ENCODE results near the gene NPLOC4.

Gene NPLOC4

DNA sequence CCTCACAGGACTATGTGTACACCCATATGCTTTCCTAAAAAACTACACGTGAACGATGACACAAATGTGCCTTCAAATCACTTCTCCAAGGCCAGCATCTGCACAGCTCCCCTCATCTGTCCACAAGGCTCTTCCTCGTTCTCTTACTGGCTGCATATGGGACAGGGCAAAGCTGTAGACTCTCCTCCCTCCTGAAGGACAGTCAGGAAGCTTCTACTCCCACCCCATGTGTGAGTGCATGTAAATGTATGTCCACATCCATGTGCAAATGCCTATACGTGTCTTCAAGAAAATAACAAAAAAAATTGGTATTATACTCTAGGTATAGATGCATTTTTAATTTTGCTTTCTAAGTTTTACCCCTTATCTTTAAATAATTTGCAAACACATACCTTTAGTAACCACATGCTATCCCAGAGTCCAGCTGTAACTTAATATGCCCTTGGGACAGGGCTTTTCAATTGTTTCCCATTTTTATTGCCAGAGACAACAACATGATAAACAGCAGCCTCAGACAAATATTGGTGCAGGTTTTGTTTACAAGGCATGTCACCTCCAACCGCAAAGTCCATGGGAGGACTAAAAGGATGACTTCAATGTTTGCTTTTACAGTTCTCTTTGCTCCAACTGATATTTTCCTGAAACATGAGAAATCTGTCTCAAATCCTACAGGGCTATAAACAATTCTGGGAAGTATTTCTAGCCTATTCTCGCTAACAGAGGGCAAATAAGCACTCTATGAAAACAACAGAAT lies 53.1 kb downstream of the NPLOC4 start:
- TF ChIP-seq, protein P1, sequence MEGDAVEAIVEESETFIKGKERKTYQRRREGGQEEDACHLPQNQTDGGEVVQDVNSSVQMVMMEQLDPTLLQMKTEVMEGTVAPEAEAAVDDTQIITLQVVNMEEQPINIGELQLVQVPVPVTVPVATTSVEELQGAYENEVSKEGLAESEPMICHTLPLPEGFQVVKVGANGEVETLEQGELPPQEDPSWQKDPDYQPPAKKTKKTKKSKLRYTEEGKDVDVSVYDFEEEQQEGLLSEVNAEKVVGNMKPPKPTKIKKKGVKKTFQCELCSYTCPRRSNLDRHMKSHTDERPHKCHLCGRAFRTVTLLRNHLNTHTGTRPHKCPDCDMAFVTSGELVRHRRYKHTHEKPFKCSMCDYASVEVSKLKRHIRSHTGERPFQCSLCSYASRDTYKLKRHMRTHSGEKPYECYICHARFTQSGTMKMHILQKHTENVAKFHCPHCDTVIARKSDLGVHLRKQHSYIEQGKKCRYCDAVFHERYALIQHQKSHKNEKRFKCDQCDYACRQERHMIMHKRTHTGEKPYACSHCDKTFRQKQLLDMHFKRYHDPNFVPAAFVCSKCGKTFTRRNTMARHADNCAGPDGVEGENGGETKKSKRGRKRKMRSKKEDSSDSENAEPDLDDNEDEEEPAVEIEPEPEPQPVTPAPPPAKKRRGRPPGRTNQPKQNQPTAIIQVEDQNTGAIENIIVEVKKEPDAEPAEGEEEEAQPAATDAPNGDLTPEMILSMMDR (IDR thresholded peaks at IDR 0.05; ENCODE audit: low read depth, low read length), result no peak
- no peak for DNase-seq (ENCODE audit: extremely low read depth, low read depth)

DNA sequence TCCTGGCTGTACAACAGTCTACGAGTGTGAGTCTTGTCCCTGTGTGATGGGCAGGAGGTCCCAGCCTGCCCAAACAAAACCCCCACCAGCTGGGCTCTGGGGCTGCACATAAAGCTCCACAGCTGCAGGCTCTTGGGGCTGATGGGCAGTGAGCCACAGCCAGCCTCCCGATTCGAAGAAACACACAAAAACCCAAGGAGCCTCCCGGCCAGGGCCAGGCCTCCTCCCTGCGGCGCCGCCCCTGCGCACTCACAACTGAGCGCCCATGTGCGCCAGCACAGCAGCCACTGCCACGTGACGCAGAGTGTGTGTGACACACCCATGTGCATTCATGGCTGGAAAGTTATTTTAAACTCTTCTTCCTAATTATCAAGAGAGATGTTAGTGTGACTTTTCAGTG lies 54.2 kb downstream of the NPLOC4 start:
- DNase-seq (ENCODE audit: extremely low read depth, low read depth), result no peak
- TF ChIP-seq, protein P1 (IDR thresholded peaks at IDR 0.05; ENCODE audit: low read depth, low read length), result no peak

DNA sequence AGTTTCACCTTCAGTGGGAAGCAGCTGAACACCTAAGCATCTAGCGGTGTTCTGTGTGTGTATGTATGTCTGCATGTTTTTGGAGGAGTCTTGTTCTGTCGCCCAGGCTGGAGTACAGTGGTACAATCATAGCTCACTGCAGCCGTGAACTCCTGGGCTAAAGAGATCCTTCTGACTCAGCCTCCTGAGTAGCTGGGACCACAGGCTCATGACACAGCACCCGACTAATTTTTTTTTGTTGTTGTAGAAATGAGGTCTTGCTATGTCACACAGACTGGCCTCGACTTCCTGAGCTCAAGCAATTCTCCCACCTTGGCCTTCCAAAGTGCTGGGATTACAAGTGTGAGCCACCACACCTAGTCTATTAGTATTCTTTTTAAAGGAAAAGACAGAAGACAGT lies 54.6 kb downstream of the NPLOC4 start:
- TF ChIP-seq, protein P1 (IDR thresholded peaks at IDR 0.05; ENCODE audit: low read depth, low read length), result no peak
- no peak for DNase-seq (ENCODE audit: extremely low read depth, low read depth)

DNA sequence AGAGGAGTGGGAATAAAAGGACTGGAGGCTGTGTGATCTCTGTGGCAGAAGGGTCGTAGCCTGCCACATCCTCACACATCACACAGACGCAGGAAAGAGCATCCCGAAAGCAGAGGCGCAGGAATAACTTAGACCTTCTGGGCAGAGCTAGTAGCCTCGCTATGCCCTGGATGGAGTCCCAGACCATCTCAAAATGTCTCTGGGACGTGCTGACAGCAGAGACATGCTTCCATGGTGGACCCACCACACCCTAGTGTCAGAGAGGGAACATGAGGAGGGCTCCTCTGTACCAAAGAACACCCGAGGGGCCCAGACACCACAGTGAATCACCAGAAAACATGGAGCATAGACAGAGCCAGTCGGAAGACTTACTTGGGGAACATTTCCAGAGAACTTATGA lies 55.2 kb downstream of the NPLOC4 start:
- no peak for DNase-seq (ENCODE audit: extremely low read depth, low read depth)
- TF ChIP-seq, protein P1 (IDR thresholded peaks at IDR 0.05; ENCODE audit: low read depth, low read length), result no peak

DNA sequence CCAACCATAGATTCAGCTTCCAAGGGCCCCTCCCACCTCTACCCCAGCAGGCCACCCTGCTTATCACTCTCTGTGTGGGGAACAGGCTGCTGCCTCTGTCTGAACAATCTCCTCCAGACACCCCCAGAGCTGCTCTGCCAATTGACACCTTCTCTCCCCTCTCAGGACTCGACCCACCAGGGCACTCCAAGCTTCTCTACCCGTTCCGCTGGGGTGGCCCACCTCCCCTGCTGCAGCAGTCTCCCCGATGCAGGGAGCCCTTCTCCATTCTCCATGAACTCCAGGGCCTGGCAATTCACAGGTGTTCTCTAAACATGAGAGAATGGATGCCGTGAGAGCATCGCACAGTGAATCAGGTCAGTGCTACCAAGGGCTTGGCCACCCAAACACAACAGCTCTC lies 56.4 kb downstream of the NPLOC4 start:
- TF ChIP-seq, protein P1 (IDR thresholded peaks at IDR 0.05; ENCODE audit: low read depth, low read length), result no peak
- no peak for DNase-seq (ENCODE audit: extremely low read depth, low read depth)

DNA sequence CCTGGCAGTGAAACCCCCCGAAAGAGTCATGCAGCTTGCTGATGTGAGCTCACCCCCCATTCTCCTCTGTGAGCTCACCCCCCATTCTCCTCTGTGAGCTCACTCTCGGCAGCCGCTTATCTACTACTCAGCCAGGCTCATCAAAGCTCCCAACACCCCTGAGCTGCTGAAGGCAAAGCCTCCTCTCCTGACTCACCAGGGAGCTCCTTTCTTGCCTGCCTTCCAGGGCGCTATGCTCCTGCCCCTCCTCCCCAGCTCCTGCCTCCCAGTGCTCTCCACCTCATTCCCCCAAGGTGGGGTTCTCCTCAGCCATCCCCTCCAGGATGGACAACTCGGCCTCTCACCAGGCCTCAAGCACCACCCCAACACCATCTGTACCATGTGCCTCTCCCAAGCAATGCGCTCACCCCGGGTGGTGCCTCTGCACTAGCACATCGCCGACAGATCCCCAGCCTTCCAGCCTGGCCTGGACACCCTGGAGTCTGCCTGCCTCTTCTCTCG lies 57.0 kb downstream of the NPLOC4 start:
- no peak for DNase-seq (ENCODE audit: extremely low read depth, low read depth)
- TF ChIP-seq, protein P1 (IDR thresholded peaks at IDR 0.05; ENCODE audit: low read depth, low read length), result no peak

DNA sequence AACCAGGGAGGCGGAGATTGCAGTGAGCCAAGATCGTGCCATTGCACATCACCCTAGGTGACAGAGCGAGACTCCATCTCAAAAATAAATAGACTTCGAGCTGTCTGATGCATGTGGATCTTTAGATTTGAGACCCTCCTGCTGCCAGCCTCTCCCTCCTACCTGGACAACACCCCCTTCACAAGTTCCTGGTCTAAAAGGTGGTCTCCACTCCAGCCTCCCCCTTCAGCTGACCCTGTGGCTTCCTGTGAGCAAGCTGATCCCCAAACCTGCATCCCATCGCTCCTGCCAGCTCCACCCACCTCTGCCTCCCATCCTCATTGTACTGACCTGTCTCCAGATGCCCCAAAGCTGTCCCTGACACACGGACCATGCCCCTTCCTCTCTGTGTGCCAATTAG lies 57.6 kb downstream of the NPLOC4 start:
- DNase-seq (ENCODE audit: extremely low read depth, low read depth), result no peak
- TF ChIP-seq, protein P1 (IDR thresholded peaks at IDR 0.05; ENCODE audit: low read depth, low read length), result no peak

Measured in AG09319 (cell line).